Astrocyte of the spinal cord (primary cell): ENCODE measurements around the gene RABEP1.
"Not testable (repeated sequence)": the region's sequence is repeated elsewhere in the genome, so short reads cannot be mapped to it uniquely, and the experiment has no call there.

Source experiments
- DNase-seq: peaks from one replicate; pipeline ENCODE4 v3.0.0; 2011; ENCODE audit warnings: low read depth, low spot score
- H3K4me3 ChIP-seq: 2 replicates; pipeline ENCODE4 v1.5.1; 2011; ENCODE audit warnings: low read depth, mild to moderate bottlenecking, low read length, moderate library complexity
- in situ Hi-C: cut with HindIII; loops from 2 replicates; pipeline ENCODE4 v1.10.0; 2017; ENCODE audit warnings: low sequenced_read_pairs
- TF ChIP-seq, protein P1 (sequence below): IDR thresholded peaks from 2 replicates; pipeline ENCODE4 v1.5.1; 2012; ENCODE audit warnings: low read depth, mild to moderate bottlenecking, low read length, inconsistent platforms

The RABEP1 gene

DNA sequence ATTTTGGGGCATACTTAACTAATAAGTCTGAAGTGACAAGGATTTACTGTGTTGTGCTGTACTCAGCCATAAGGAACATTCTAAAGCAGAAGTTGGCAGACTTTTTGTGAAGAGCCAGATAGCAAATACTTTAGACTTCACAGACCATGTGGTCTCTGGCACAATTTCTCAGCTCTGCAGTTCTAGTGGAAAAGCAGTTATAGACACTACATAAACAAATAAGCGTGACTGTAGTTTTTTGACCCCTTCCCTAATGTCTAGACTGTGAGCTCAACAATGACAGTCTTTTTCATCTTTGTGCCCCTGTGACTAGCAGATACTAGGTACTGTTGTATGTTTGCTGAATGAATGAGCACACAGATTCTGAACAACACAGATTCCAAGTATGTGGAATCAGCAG is 142.8 kb downstream of the RABEP1 start:
- in situ Hi-C loops: no loop called here
- no peak for DNase-seq
- TF ChIP-seq, protein P1, sequence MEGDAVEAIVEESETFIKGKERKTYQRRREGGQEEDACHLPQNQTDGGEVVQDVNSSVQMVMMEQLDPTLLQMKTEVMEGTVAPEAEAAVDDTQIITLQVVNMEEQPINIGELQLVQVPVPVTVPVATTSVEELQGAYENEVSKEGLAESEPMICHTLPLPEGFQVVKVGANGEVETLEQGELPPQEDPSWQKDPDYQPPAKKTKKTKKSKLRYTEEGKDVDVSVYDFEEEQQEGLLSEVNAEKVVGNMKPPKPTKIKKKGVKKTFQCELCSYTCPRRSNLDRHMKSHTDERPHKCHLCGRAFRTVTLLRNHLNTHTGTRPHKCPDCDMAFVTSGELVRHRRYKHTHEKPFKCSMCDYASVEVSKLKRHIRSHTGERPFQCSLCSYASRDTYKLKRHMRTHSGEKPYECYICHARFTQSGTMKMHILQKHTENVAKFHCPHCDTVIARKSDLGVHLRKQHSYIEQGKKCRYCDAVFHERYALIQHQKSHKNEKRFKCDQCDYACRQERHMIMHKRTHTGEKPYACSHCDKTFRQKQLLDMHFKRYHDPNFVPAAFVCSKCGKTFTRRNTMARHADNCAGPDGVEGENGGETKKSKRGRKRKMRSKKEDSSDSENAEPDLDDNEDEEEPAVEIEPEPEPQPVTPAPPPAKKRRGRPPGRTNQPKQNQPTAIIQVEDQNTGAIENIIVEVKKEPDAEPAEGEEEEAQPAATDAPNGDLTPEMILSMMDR: no peak
- H3K4me3 ChIP-seq: no peak overlapping the region

DNA sequence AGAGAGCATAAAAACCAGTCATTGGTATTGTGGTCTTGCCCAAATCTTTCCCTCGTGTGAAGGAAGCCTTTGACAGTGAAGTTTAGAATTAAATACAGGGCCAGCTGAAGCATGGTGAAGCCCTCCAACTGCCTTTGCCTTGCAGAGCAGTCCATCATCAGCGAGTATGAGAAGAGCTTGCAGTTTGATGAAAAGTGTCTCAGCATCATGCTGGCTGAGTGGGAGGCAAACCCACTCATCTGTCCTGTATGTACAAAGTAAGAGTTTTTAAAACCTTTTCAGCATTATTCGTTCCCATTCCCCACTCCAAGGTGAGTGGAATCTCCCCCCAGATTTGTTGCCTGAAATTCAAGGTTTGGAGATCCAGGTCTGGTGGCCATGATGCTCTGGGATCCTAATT is 143.7 kb downstream of the RABEP1 start:
- TF ChIP-seq, protein P1: no peak
- in situ Hi-C loops: no loop called here
- H3K4me3 ChIP-seq: no peak overlapping the region
- DNase-seq: no peak

- TF ChIP-seq, protein P1: no peak
- DNase-seq: no peak
- H3K4me3 ChIP-seq: no peak overlapping the region
- in situ Hi-C loops: no loop called here
Observed at GRCh38 chr17:5429191-5429887, 147.3 kb downstream of the RABEP1 start.

DNA sequence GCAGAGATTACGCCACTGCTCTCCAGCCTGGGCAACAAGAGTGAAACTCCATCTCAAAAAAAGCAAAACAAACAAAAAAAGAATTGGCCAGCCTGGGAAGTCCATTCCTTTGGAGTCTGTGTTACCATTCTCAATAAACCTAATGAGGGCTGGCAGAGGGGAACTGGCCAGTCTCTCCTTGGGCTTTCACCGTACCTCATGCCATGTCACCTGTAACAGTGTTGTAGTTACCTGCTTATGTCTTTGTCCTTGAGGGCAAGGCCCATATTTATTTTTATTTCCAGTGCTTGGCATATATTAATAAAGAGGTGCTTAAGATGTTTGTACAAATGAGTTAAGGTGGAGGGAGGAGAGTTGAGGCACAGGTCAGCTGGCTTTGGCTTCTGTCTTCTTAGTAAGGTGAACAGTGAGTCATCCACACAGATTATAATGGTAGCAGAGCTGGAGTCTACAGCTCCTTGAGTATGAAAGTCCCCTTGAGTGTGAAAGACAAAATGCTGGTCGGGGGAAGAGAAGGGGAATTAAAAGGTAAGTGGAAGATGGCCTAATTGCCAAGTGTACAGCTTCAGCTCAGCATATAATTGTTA is 148.4 kb downstream of the RABEP1 start:
- no peak overlapping the region for H3K4me3 ChIP-seq

DNA sequence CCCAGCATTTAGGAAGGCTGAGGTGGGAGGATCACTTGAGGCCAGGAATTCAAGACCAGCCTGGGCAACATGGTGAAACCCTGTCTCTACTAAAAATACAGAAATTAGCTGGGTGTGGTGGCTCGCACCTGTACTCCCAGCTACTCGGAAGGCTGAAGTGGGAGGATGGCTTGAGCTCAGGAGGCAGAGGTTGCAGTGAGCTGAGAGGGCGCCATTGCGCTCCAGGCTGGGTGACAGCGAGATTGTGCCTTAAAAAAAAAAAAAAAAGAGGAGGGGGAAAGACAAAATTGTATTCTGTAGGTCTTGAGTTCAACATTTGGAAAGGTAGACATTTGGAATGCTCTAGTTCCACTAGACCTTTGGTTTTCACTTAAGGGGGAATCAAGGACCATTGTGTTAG is 149.2 kb downstream of the RABEP1 start:
- DNase-seq, H3K4me3 ChIP-seq, in situ Hi-C loops: not testable (repeated sequence)

More for the DNA sequence above, 148.4 kb downstream of the RABEP1 start:
- no peak for DNase-seq
- in situ Hi-C loops: no loop called here
- TF ChIP-seq, protein P1: no peak

DNA sequence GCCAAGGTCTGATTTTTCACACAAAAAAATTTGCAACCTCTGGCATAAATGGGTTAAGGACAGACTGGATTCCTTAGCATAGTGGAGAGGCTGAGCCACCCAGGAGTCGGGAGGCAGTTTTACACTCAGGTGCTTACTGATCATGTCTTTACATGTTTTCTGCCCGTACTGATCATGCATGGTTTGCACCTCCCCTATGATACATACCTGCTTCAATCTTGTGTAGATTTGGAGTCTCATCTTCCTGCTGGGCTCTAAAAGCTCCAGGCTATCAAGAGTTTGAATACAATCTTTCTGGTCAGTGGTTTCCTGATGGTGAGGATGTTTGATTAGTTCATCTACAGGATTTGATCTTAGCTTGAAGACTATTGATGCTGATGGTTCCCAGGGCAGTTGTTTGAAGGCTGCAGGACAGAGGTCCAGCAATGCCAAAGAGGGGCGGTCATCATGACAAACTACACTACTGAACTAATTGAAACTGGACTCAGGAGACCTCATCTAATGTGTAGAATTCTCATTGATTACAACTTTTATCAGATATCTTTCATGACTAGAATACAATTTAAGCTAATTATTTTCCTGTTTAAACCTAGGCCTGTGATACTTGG is 150.0 kb downstream of the RABEP1 start:
- DNase-seq: no peak
- in situ Hi-C loops: no loop called here
- TF ChIP-seq, protein P1: no peak
- no peak overlapping the region for H3K4me3 ChIP-seq

- TF ChIP-seq, protein P1: no peak
- no peak overlapping the region for H3K4me3 ChIP-seq
- in situ Hi-C loops: no loop called here
- DNase-seq: no peak
Observed at GRCh38 chr17:5434984-5435383, 152.9 kb downstream of the RABEP1 start.
